PC-3 (cell line): ENCODE results near the gene LMOD1. TPM values are rescaled to one million over a fixed set of nuclear protein-coding genes. Genes with fewer than 3 reads are reported as not detected.

Experiments used
- ATAC-seq: fragments of 200-7000 bp; cut with Tn5 transposase; 2 replicates; pipeline ENCODE4 v1.9.1; 2020; ENCODE audit warnings: mild to moderate bottlenecking, moderate library complexity
- BruUV-seq: library from RNA; stranded (reverse); fragments of 400-500 nt; replicated peaks from 2 replicates; lab custom pipeline; 2021; lab: Mats Ljungman, UMichigan
- CTCF ChIA-PET: fragments of 300-600 bp; sonication (Branson Sonifier 250); formaldehyde crosslinking; loops from one replicate; lab custom pipeline; 2022; ENCODE audit warnings: antibody characterized with exemption; lab: Charles Lee
- POLR2A ChIA-PET: fragments of 300-600 bp; sonication (Branson Sonifier 250); formaldehyde crosslinking; loops from one replicate; lab custom pipeline; 2022; ENCODE audit warnings: antibody characterized with exemption; ENCODE audit not compliant: unreplicated experiment; lab: Charles Lee
- DNase-seq: peaks from one replicate; pipeline ENCODE4 v3.0.0-alpha.2; 2015
- H2AFZ ChIP-seq: fragments of 300-600 bp; sonication (generic); 2 replicates; pipeline ENCODE4 v1.6.0; 2016; ENCODE audit warnings: antibody characterized with exemption, low read length
- H3F3A ChIP-seq: fragments of 300-600 bp; sonication (generic); one replicate; pipeline ENCODE4 v1.6.0; 2017; ENCODE audit warnings: antibody characterized with exemption, low read length, control low read depth, mild to moderate bottlenecking; ENCODE audit not compliant: unreplicated experiment
- H3K27ac ChIP-seq: fragments of 300-600 bp; sonication (generic); 2 replicates; pipeline ENCODE4 v1.5.1; 2016; ENCODE audit warnings: mild to moderate bottlenecking, low read length
- H3K27me3 ChIP-seq: fragments of 300-600 bp; sonication (generic); 2 replicates; pipeline ENCODE4 v1.6.1; 2016; ENCODE audit warnings: low read length, mixed read lengths
- H3K36me3 ChIP-seq: fragments of 300-600 bp; sonication (generic); 2 replicates; pipeline ENCODE4 v1.6.1; 2016; ENCODE audit warnings: low read depth, mixed run types, low read length, mixed read lengths
- H3K4me1 ChIP-seq: fragments of 300-600 bp; sonication (generic); 2 replicates; pipeline ENCODE4 v1.5.1; 2016; ENCODE audit warnings: low read length; ENCODE audit not compliant: insufficient read depth
- H3K4me2 ChIP-seq: fragments of 300-600 bp; sonication (generic); 2 replicates; pipeline ENCODE4 v1.6.0; 2016; ENCODE audit warnings: low read length
- H3K4me3 ChIP-seq: fragments of 300-600 bp; sonication (generic); 2 replicates; pipeline ENCODE4 v1.5.1; 2016; ENCODE audit warnings: mild to moderate bottlenecking, low read length, mixed read lengths
- H3K79me2 ChIP-seq: fragments of 300-600 bp; sonication (generic); 2 replicates; pipeline ENCODE4 v1.6.1; 2017; ENCODE audit warnings: low read length, mixed read lengths
- H3K9ac ChIP-seq: fragments of 300-600 bp; sonication (generic); 2 replicates; pipeline ENCODE4 v1.6.0; 2016; ENCODE audit warnings: mild to moderate bottlenecking, low read length
- H3K9me2 ChIP-seq: fragments of 300-600 bp; sonication (generic); replicated peaks from 2 replicates; pipeline ENCODE4 v1.6.1; 2016; ENCODE audit warnings: mixed run types, low read length, mixed read lengths
- H3K9me3 ChIP-seq: fragments of 300-600 bp; sonication (generic); 2 replicates; pipeline ENCODE4 v1.6.1; 2016; ENCODE audit warnings: low read length, mixed read lengths
- H4K20me1 ChIP-seq: fragments of 300-600 bp; sonication (generic); 2 replicates; pipeline ENCODE4 v1.6.1; 2016; ENCODE audit warnings: low read length, mixed read lengths
- CTCF ChIP-seq: fragments of 300-600 bp; sonication (generic); conservative IDR thresholded peaks from 2 replicates; pipeline ENCODE4 v1.5.1; 2017; ENCODE audit warnings: antibody characterized with exemption, low read depth, mild to moderate bottlenecking, low read length
- EZH2 ChIP-seq: fragments of 300-600 bp; sonication (generic); IDR thresholded peaks from one replicate; pipeline ENCODE4 v1.6.1; 2017; ENCODE audit warnings: antibody characterized with exemption, mild to moderate bottlenecking, low read length; ENCODE audit not compliant: unreplicated experiment
- EZH2phosphoT487 ChIP-seq: fragments of 300-600 bp; sonication (generic); IDR thresholded peaks from 2 replicates; pipeline ENCODE4 v1.6.1; 2018; ENCODE audit warnings: mild to moderate bottlenecking, antibody characterized with exemption, low read length, borderline replicate concordance
- intact Hi-C: fragments of 100-400 bp; cut with micrococcal nuclease; formaldehyde crosslinking; loops from 2 replicates; pipeline ENCODE4 v1.9.0; 2023
- total RNA-seq: library from RNA; depleted of rRNA; stranded (reverse); fragments of >200 nt; gene quantifications from 2 replicates; pipeline ENCODE4 v1.2.3, GENCODE V29; 2014

Gene LMOD1
- total RNA-seq, 1 experiment from 2014 or later = 0.07 TPM

- H3K4me1 ChIP-seq = peaks cover 5% of the 10 kb centered on the region; the same call in 1 of the 2 replicates
- no peaks in the 10 kb centered on the region for H3K27me3 ChIP-seq
- TF ChIP-seq EZH2 = no peak
- TF ChIP-seq EZH2phosphoT487 = no peak
- no peak for TF ChIP-seq CTCF
- H2AFZ ChIP-seq = peak overlapping the region; percentile 80
- no peak for ATAC-seq
- peak overlapping the region; percentile 64 for H3K27ac ChIP-seq
- peaks cover 17% of the 10 kb centered on the region for H3K36me3 ChIP-seq
- no peaks in the 10 kb centered on the region for H3K9me3 ChIP-seq
- H3K4me2 ChIP-seq = peak overlapping the region; percentile 79
- DNase-seq = no peak
- peaks cover 4% of the 10 kb centered on the region; the same call in 1 of the 2 replicates for H4K20me1 ChIP-seq
- H3K4me3 ChIP-seq = peak overlapping the region; percentile 98
- no peaks in the 10 kb centered on the region for H3K9me2 ChIP-seq
- no peaks in the 10 kb centered on the region for H3F3A ChIP-seq
- ChIA-PET POLR2A (interaction anchor here (0.6 kb wide), 1 partner anchor 125 kb away, joined by 4 read pairs; no protein-coding TSS in a partner anchor), CTCF (interaction anchor here (0.7 kb wide), 1 partner anchor 59 kb away, joined by 4 read pairs; no protein-coding TSS in a partner anchor)
- TSS peak; percentile 87 for BruUV-seq
- H3K9ac ChIP-seq = peak overlapping the region; percentile 97
- intact Hi-C loops = no loop called here
- H3K79me2 ChIP-seq = peaks cover 38% of the 10 kb centered on the region
Observed at GRCh38 chr1:201954263-201955008, 8.1 kb upstream of the LMOD1 start.

GRCh38 chr1:201949491-201949890 lies 3.1 kb upstream of the LMOD1 start:
- Histone ChIP-seq H4K20me1 (no peaks in the 10 kb centered on the region), H3K36me3 (no peaks in the 10 kb centered on the region), H3K9me2 (no peaks in the 10 kb centered on the region), H3K4me2 (no peak overlapping the region), H3K9ac (no peak overlapping the region), H3K79me2 (peaks cover 1% of the 10 kb centered on the region; the same call in 1 of the 2 replicates), H3K4me1 (no peaks in the 10 kb centered on the region; the same call in 1 of the 2 replicates), H3F3A (no peaks in the 10 kb centered on the region), H3K4me3 (no peak overlapping the region), H3K9me3 (no peaks in the 10 kb centered on the region), H2AFZ (no peak overlapping the region), H3K27me3 (no peaks in the 10 kb centered on the region), H3K27ac (no peak overlapping the region)
- ChIA-PET POLR2A (no interaction called here), CTCF (no interaction called here)
- ATAC-seq = no peak
- no peak for DNase-seq
- BruUV-seq = no TSS peak
- TF ChIP-seq EZH2phosphoT487 = no peak
- no peak for TF ChIP-seq EZH2
- TF ChIP-seq CTCF = no peak
- intact Hi-C loops = no loop called here

- no peak overlapping the region for H3K27ac ChIP-seq
- H2AFZ ChIP-seq = no peak overlapping the region
- BruUV-seq = no TSS peak
- TF ChIP-seq EZH2phosphoT487 (no peak), CTCF (no peak), EZH2 (no peak)
- no peak overlapping the region for H3K9ac ChIP-seq
- no peak for ATAC-seq
- no peaks in the 10 kb centered on the region for H3F3A ChIP-seq
- no peak overlapping the region for H3K4me3 ChIP-seq
- no peak overlapping the region for H3K4me2 ChIP-seq
- CTCF ChIA-PET = no interaction called here
- POLR2A ChIA-PET = no interaction called here
- H3K79me2 ChIP-seq = no peaks in the 10 kb centered on the region
- no peaks in the 10 kb centered on the region for H4K20me1 ChIP-seq
- no peak for DNase-seq
- intact Hi-C loops = no loop called here
- H3K9me2 ChIP-seq = no peaks in the 10 kb centered on the region
- no peaks in the 10 kb centered on the region for H3K9me3 ChIP-seq
- H3K27me3 ChIP-seq = no peaks in the 10 kb centered on the region
- no peaks in the 10 kb centered on the region; the same call in 1 of the 2 replicates for H3K4me1 ChIP-seq
- no peaks in the 10 kb centered on the region for H3K36me3 ChIP-seq
Observed at GRCh38 chr1:201947697-201948008, 1.3 kb upstream of the LMOD1 start.
